CD4-positive, alpha-beta memory T cell (primary cell): Measurements from ENCODE around the gene ETV2. TPM values are rescaled to one million over a fixed set of nuclear protein-coding genes. Genes with fewer than 3 reads are reported as not detected.

ENCODE experiments used
- CTCF ChIA-PET: fragments of 350-600 bp; sonication (Branson Sonifier 250); formaldehyde crosslinking; loops from one replicate; lab custom pipeline; 2021; ENCODE audit warnings: inconsistent platforms; ENCODE audit not compliant: partially characterized antibody; lab: Charles Lee
- POLR2A ChIA-PET: fragments of 350-600 bp; sonication (Branson Sonifier 250); formaldehyde crosslinking; loops from one replicate; lab custom pipeline; 2021; ENCODE audit not compliant: partially characterized antibody; lab: Charles Lee
- DNase-seq, 5 donors: peaks; one replicate each; pipeline versions ENCODE4 v3.0.0 to v3.0.0-alpha.2; 2020 to 2022; ENCODE audit warnings: mixed read lengths in 1 of 5
- H3K27ac ChIP-seq: one replicate; pipeline ENCODE4 v1.7.0; 2013; ENCODE audit warnings: low read depth, low read length
- H3K27me3 ChIP-seq: 2 replicates; pipeline ENCODE4 v1.7.0; 2013; ENCODE audit warnings: mild to moderate bottlenecking, low read length, moderate library complexity; ENCODE audit not compliant: insufficient read depth
- H3K36me3 ChIP-seq: 2 replicates; pipeline ENCODE4 v1.7.0; 2013; ENCODE audit warnings: mild to moderate bottlenecking, low read length, moderate library complexity; ENCODE audit not compliant: insufficient read depth
- H3K4me1 ChIP-seq: 2 replicates; pipeline ENCODE4 v1.7.0; 2013; ENCODE audit warnings: mild to moderate bottlenecking, low read length, moderate library complexity; ENCODE audit not compliant: insufficient read depth
- H3K4me3 ChIP-seq, 2 donors: one replicate each; pipeline ENCODE4 v1.7.0; 2013; ENCODE audit warnings: low read length in 2 of 2, mild to moderate bottlenecking in 1 of 2
- H3K9me3 ChIP-seq, 2 donors: one replicate each; pipeline ENCODE4 v1.7.0; 2013; ENCODE audit warnings: low read length in 2 of 2, control low read depth in 1 of 2; ENCODE audit not compliant: control insufficient read depth in 1 of 2
- H3K27ac Mint-ChIP-seq, 7 donors: one replicate each; pipeline ENCODE4 v1.8.0; 2020 to 2021; ENCODE audit warnings: mixed read lengths in 7 of 7, mild to moderate bottlenecking in 6 of 7, inconsistent platforms in 3 of 7, moderate library complexity in 3 of 7
- H3K27me3 Mint-ChIP-seq, 2 donors: one replicate each; pipeline ENCODE4 v1.8.0; 2020 to 2021; ENCODE audit warnings: mixed read lengths in 2 of 2
- H3K36me3 Mint-ChIP-seq, 2 donors: one replicate each; pipeline ENCODE4 v1.8.0; 2020 to 2021; ENCODE audit warnings: mixed read lengths in 2 of 2, inconsistent platforms in 1 of 2, mild to moderate bottlenecking in 1 of 2
- H3K4me1 Mint-ChIP-seq, 4 donors: one replicate each; pipeline ENCODE4 v1.8.0; 2020 to 2021; ENCODE audit warnings: mixed read lengths in 4 of 4, mild to moderate bottlenecking in 1 of 4
- H3K4me3 Mint-ChIP-seq, 8 donors: one replicate each; pipeline ENCODE4 v1.8.0; 2020 to 2021; ENCODE audit warnings: mixed read lengths in 8 of 8, mild to moderate bottlenecking in 7 of 8, moderate library complexity in 6 of 8, inconsistent platforms in 3 of 8
- H3K9me3 Mint-ChIP-seq, 8 donors: one replicate each; pipeline ENCODE4 v1.8.0; 2020 to 2021; ENCODE audit warnings: mixed read lengths in 8 of 8, mild to moderate bottlenecking in 5 of 8, inconsistent platforms in 3 of 8, moderate library complexity in 1 of 8
- intact Hi-C: fragments of 100-400 bp; cut with micrococcal nuclease; formaldehyde crosslinking; loops from one replicate; pipeline ENCODE4 v1.15.1; 2023
- polyA plus RNA-seq, 2 donors: library from polyadenylated mRNA; unstranded; fragments of 300-500 nt; fragmentation: Illumina TruSeq; gene quantifications; one replicate each; pipeline ENCODE4 v1.2.3, GENCODE V29; 2021
- total RNA-seq, 2 experiments: library from RNA; stranded (reverse); gene quantifications; one replicate each; pipeline ENCODE4 v1.2.3, GENCODE V29; 2021

ETV2 gene
- total and polyA plus RNA-seq, 4 experiments from 2014 or later, result 1.1 to 1.3 (median 1.2) TPM; not detected in 1

DNA sequence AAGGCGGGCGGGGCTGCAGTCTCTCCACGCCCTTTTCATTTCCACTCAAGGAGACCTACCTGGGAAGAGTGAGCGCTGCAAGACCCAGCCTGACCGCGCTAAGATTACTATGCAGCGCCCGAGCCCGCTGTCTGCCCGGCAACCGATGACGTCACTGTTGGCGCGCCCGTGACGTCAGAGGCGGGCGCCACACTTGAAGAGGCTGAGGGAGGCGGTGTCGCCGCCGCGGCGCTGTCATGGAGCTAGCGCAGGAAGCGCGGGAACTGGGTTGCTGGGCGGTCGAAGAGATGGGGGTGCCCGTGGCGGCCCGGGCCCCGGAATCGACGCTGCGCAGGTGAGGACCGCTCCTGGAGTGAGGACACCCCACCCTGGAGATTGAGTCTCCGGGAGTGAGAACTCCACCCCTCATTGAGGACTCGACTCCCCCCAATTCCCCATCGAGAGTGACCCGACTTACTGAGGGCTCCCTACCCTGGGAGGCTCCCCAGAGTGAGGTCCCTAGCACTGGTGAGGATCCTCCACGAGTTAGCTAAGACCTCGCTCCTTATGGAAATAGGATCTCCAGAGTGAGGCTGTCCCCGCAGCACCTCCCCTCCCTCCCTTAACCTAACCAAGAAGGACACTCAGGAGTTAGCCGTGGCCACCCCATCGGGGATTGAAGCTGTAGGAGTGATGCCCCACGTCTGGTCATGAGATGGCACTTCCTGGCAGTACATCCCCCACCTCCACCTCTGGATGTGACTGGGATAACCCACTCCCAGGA lies 28.8 kb upstream of the ETV2 start, which contains the start of gene HAUS5:
HAUS5 (plus strand) TSS at position 177 of the 763 bp plus-strand sequence; CDS start at position 237, 60 bp downstream.
- Mint-ChIP-seq H3K27ac (peak within 1 kb of the TSS; percentile 85 to 98 (median 95)), H3K36me3 (peaks cover 5 to 14% of the 10 kb centered on the region in 2 donors), H3K27me3 (no peaks in the 10 kb centered on the region), H3K9me3 (peaks cover 0 to 9% (median 4%) of the 10 kb centered on the region in 8 donors), H3K4me1 (peaks cover 17 to 53% (median 28%) of the 10 kb centered on the region in 4 donors), H3K4me3 (peak within 1 kb of the TSS; percentile 82 to 96 (median 86))
- Histone ChIP-seq H3K4me1 (peaks cover 39% of the 10 kb centered on the region), H3K36me3 (no peaks in the 10 kb centered on the region), H3K9me3 (no peaks in the 10 kb centered on the region), H3K27me3 (no peaks in the 10 kb centered on the region), H3K4me3 (peak within 1 kb of the TSS; percentile 74 to 89), H3K27ac (peak within 1 kb of the TSS; percentile 72)
- intact Hi-C loops, result loop anchor here (1.0 kb wide), 4 partner anchors 16 to 67 kb away; partner anchors contain the start of genes COX6B1 and TMEM147
- DNase-seq, result peak; percentile 91 to 96 (median 94)
- POLR2A ChIA-PET, result interaction anchor here (0.6 to 4.0 kb wide), 12 partner anchors 10 to 135 kb away, joined by 3 to 51 read pairs (median 4); partner anchors contain the start of genes COX6B1, ETV2, LIN37 and PSENEN
- CTCF ChIA-PET, result interaction anchor here (1.0 to 2.5 kb wide), 3 partner anchors 35 to 136 kb away, joined by 3 to 7 read pairs (median 7); partner anchors contain the start of genes COX6B1 and LIN37

DNA sequence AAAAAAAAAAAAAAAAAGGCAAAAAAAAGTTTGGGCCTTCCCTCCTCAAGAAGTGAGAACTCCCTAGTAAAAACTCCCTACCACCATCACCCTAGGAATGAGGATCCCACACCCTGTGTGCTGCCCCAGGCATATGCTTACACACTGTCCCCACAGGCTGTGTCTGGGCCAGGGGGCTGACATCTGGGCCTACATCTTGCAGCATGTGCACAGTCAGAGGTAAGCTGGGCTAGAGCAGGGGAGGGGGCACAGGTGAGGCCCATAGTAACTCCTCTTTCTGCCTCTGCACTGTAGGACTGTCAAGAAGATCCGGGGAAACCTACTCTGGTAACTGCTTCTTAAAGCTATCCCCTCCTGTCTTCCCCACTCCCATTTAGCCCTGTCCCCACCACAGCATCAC lies 28.0 kb upstream of the ETV2 start:
- H3K27me3 Mint-ChIP-seq, result no peaks in the 10 kb centered on the region
- no peak overlapping the region for H3K27ac ChIP-seq
- intact Hi-C loops, result no loop called here
- H3K27ac Mint-ChIP-seq, result peak overlapping the region; percentile 59 to 98 (median 73)
- peaks cover 5 to 14% of the 10 kb centered on the region in 2 donors for H3K36me3 Mint-ChIP-seq
- peaks cover 39% of the 10 kb centered on the region for H3K4me1 ChIP-seq
- H3K4me3 ChIP-seq, result no peak overlapping the region
- H3K36me3 ChIP-seq, result no peaks in the 10 kb centered on the region
- peaks cover 0 to 6% (median 0%) of the 10 kb centered on the region in 8 donors for H3K9me3 Mint-ChIP-seq
- POLR2A ChIA-PET, result interaction anchor here (0.8 to 4.0 kb wide), 9 partner anchors 13 to 135 kb away, joined by 3 to 51 read pairs (median 4); partner anchors contain the start of genes COX6B1, ETV2, LIN37 and PSENEN
- CTCF ChIA-PET, result interaction anchor here (1.0 to 2.5 kb wide), 3 partner anchors 34 to 135 kb away, joined by 3 to 7 read pairs (median 7); partner anchors contain the start of genes COX6B1 and LIN37
- no peaks in the 10 kb centered on the region for H3K9me3 ChIP-seq
- peaks cover 15 to 49% (median 26%) of the 10 kb centered on the region in 4 donors for H3K4me1 Mint-ChIP-seq
- DNase-seq, result no peak
- peak overlapping the region; percentile 56 to 96 (median 84) for H3K4me3 Mint-ChIP-seq
- no peaks in the 10 kb centered on the region for H3K27me3 ChIP-seq

DNA sequence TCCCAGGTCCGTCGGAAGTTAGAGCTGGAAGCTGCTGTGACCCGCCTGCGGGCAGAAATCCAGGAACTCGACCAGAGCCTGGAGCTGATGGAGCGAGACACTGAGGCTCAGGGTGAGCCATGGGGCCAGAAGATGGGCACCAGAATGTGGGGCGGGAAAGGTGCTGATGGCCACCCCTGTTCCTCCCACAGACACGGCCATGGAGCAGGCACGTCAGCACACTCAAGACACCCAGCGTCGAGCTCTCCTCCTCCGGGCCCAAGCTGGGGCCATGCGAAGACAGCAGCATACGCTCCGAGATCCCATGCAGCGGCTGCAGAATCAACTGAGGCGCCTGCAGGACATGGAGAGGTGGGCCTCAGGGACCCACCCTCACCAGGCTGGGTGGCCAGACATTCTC lies 26.5 kb upstream of the ETV2 start:
- Histone ChIP-seq H3K27me3 (no peaks in the 10 kb centered on the region), H3K27ac (no peak overlapping the region), H3K36me3 (peaks cover under 1% of the 10 kb centered on the region), H3K4me3 (no peak overlapping the region), H3K9me3 (no peaks in the 10 kb centered on the region), H3K4me1 (peaks cover 30% of the 10 kb centered on the region)
- intact Hi-C loops, result no loop called here
- no peak for DNase-seq
- ChIA-PET CTCF (interaction anchor here (2.5 kb wide), 1 partner anchor 66 kb away, joined by 7 read pairs; no protein-coding TSS in a partner anchor), POLR2A (interaction anchor here (4.0 kb wide), 1 partner anchor 28 kb away, joined by 51 read pairs; the partner anchor contains the start of gene ETV2)
- Mint-ChIP-seq H3K4me1 (peaks cover 9 to 38% (median 17%) of the 10 kb centered on the region in 4 donors), H3K4me3 (peak overlapping the region in 1 of 8 donors; percentile 17), H3K27me3 (no peaks in the 10 kb centered on the region), H3K9me3 (peaks cover 0 to 6% (median 0%) of the 10 kb centered on the region in 8 donors), H3K36me3 (peaks cover 5 to 14% of the 10 kb centered on the region in 2 donors), H3K27ac (peak overlapping the region in 1 of 7 donors; percentile 35)

DNA sequence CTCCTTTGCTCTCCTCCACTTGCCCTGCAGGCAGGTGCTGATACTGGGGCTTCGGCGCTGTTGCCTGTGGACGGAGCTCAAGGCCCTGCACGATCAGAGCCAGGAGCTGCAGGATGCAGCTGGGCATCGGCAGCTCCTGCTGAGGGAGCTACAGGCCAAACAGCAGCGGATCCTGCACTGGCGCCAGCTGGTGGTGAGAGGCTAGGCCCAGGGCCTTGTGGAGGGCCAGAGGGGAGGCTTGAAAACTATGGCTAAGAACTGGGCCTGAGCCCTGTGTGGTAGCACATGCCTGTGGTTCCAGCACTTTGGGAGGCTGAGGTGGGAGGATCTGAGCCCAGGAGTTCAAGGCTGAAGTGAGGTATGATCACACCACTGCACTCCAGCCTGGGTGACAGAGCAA lies 22.7 kb upstream of the ETV2 start:
- Histone ChIP-seq H3K27me3 (no peaks in the 10 kb centered on the region), H3K36me3 (peaks cover 7% of the 10 kb centered on the region), H3K4me1 (no peaks in the 10 kb centered on the region), H3K4me3 (no peak overlapping the region), H3K9me3 (no peaks in the 10 kb centered on the region), H3K27ac (no peak overlapping the region)
- peaks cover 0 to 2% (median under 1%) of the 10 kb centered on the region in 4 donors for H3K4me1 Mint-ChIP-seq
- H3K36me3 Mint-ChIP-seq, result peaks cover 8 to 28% of the 10 kb centered on the region in 2 donors
- CTCF ChIA-PET, result no interaction called here
- peaks cover 0 to 2% (median 0%) of the 10 kb centered on the region in 8 donors for H3K9me3 Mint-ChIP-seq
- POLR2A ChIA-PET, result no interaction called here
- H3K27ac Mint-ChIP-seq, result no peak overlapping the region
- no peak overlapping the region for H3K4me3 Mint-ChIP-seq
- no peaks in the 10 kb centered on the region for H3K27me3 Mint-ChIP-seq
- intact Hi-C loops, result no loop called here
- DNase-seq, result no peak

DNA sequence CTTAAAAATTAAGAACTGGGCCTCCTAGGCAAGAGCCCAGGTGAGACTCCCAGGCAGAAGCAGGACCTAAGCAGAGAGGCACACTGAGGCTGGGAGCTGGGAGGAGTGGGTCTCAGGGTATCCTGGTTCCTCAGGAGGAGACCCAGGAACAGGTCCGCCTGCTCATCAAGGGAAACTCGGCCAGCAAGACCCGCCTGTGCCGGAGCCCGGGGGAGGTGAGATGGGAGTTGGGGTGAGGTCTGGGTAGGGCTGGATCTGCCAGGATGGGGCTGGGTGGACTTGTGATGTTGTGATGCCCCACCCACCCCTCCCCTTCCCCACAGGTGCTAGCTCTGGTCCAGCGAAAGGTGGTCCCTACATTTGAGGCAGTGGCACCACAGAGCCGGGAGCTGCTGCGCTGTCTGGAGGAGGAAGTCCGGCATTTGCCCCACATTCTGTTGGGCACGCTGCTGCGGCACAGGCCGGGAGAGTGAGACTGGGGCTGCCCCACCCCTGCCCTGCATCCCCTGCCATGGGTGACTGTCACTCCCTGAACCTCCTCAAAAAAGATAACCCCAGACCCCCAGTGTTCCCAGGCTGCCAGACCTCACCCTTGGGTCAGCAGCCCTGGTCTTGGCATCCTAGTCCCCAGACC lies 22.1 kb upstream of the ETV2 start:
- peaks cover 0 to 2% (median 0%) of the 10 kb centered on the region in 4 donors for H3K4me1 Mint-ChIP-seq
- H3K9me3 ChIP-seq, result no peaks in the 10 kb centered on the region
- no peak overlapping the region for H3K27ac Mint-ChIP-seq
- ChIA-PET CTCF (no interaction called here), POLR2A (no interaction called here)
- peaks cover 0 to 2% (median 0%) of the 10 kb centered on the region in 8 donors for H3K9me3 Mint-ChIP-seq
- no peak overlapping the region for H3K4me3 ChIP-seq
- no peaks in the 10 kb centered on the region for H3K4me1 ChIP-seq
- H3K36me3 ChIP-seq, result peaks cover 7% of the 10 kb centered on the region
- intact Hi-C loops, result no loop called here
- H3K27me3 Mint-ChIP-seq, result no peaks in the 10 kb centered on the region
- H3K4me3 Mint-ChIP-seq, result no peak overlapping the region
- no peaks in the 10 kb centered on the region for H3K27me3 ChIP-seq
- DNase-seq, result no peak
- no peak overlapping the region for H3K27ac ChIP-seq
- peaks cover 8 to 28% of the 10 kb centered on the region in 2 donors for H3K36me3 Mint-ChIP-seq

DNA sequence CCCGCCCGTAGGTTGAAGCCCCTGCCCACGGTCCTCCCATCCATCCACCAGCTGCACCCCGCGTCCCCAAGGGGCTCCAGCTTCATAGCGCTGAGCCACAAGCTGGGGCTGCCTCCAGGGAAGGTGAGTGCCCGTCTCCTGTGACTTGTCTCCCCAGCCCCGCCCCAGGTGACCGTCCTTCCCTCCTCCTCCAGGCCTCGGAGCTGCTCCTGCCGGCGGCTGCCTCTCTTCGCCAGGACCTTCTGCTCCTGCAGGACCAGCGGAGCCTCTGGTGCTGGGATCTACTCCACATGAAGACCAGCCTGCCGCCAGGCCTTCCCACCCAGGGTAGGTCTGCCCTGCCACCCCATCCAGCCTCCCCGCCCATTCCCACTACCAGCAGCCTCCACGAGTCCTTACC lies 21.5 kb upstream of the ETV2 start:
- no peaks in the 10 kb centered on the region for H3K27me3 Mint-ChIP-seq
- Histone ChIP-seq H3K27ac (no peak overlapping the region), H3K4me1 (no peaks in the 10 kb centered on the region), H3K36me3 (peaks cover 7% of the 10 kb centered on the region), H3K4me3 (no peak overlapping the region), H3K9me3 (no peaks in the 10 kb centered on the region), H3K27me3 (no peaks in the 10 kb centered on the region)
- peaks cover 0 to 2% (median 0%) of the 10 kb centered on the region in 4 donors for H3K4me1 Mint-ChIP-seq
- peaks cover 8 to 25% of the 10 kb centered on the region in 2 donors for H3K36me3 Mint-ChIP-seq
- no peak overlapping the region for H3K27ac Mint-ChIP-seq
- H3K4me3 Mint-ChIP-seq, result no peak overlapping the region
- H3K9me3 Mint-ChIP-seq, result peaks cover 0 to 2% (median 0%) of the 10 kb centered on the region in 8 donors
- intact Hi-C loops, result no loop called here
- DNase-seq, result no peak
- CTCF ChIA-PET, result no interaction called here
- POLR2A ChIA-PET, result no interaction called here
